ENCODE data around the gene TMUB1.
A peak's percentile ranks its signal among the peaks of the same experiment; 100 is the strongest.

TMUB1 gene

DNA sequence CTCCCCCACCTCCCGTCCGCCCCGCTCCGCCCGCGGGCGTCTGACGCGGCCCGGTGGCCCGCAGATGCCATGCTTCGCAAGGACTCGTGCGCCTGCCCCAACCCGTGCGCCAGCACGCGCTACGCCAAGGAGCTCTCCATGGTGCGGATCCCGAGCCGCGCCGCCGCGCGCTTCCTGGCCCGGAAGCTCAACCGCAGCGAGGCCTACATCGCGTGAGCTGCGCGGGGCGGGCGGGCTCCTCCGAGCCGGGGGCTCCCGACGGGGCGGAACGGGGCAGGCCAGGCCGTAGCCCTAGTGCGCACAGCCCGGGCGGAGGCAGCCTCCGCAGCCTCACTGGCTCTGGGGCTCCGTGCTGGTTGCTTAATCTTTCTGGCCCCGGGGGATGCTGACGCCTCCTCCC, 32.2 kb downstream of the TMUB1 start:
- TF ChIP-seq, protein P1, sequence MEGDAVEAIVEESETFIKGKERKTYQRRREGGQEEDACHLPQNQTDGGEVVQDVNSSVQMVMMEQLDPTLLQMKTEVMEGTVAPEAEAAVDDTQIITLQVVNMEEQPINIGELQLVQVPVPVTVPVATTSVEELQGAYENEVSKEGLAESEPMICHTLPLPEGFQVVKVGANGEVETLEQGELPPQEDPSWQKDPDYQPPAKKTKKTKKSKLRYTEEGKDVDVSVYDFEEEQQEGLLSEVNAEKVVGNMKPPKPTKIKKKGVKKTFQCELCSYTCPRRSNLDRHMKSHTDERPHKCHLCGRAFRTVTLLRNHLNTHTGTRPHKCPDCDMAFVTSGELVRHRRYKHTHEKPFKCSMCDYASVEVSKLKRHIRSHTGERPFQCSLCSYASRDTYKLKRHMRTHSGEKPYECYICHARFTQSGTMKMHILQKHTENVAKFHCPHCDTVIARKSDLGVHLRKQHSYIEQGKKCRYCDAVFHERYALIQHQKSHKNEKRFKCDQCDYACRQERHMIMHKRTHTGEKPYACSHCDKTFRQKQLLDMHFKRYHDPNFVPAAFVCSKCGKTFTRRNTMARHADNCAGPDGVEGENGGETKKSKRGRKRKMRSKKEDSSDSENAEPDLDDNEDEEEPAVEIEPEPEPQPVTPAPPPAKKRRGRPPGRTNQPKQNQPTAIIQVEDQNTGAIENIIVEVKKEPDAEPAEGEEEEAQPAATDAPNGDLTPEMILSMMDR (IDR thresholded peaks at IDR 0.05; ENCODE audit: insufficient read depth, low read depth, low read length, missing control alignments): no peak
- no peak overlapping the region for H3K4me3 ChIP-seq (ENCODE audit: low read length)
- peak; percentile 84 for DNase-seq (ENCODE audit: low read depth)

DNA sequence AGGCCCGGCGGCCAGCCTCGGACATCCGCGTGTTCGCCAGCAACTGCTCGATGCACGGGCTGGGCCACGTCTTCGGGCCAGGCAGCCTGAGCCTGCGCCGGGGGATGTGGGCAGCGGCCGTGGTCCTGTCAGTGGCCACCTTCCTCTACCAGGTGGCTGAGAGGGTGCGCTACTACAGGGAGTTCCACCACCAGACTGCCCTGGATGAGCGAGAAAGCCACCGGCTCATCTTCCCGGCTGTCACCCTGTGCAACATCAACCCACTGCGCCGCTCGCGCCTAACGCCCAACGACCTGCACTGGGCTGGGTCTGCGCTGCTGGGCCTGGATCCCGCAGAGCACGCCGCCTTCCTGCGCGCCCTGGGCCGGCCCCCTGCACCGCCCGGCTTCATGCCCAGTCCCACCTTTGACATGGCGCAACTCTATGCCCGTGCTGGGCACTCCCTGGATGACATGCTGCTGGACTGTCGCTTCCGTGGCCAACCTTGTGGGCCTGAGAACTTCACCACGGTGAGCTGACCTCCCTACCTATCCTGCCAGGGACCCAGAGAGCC, 34.3 kb downstream of the TMUB1 start:
- H3K4me3 ChIP-seq (ENCODE audit: low read length): no peak overlapping the region
- TF ChIP-seq, protein P1 (IDR thresholded peaks at IDR 0.05; ENCODE audit: insufficient read depth, low read depth, low read length, missing control alignments): no peak
- DNase-seq (ENCODE audit: low read depth): no peak

DNA sequence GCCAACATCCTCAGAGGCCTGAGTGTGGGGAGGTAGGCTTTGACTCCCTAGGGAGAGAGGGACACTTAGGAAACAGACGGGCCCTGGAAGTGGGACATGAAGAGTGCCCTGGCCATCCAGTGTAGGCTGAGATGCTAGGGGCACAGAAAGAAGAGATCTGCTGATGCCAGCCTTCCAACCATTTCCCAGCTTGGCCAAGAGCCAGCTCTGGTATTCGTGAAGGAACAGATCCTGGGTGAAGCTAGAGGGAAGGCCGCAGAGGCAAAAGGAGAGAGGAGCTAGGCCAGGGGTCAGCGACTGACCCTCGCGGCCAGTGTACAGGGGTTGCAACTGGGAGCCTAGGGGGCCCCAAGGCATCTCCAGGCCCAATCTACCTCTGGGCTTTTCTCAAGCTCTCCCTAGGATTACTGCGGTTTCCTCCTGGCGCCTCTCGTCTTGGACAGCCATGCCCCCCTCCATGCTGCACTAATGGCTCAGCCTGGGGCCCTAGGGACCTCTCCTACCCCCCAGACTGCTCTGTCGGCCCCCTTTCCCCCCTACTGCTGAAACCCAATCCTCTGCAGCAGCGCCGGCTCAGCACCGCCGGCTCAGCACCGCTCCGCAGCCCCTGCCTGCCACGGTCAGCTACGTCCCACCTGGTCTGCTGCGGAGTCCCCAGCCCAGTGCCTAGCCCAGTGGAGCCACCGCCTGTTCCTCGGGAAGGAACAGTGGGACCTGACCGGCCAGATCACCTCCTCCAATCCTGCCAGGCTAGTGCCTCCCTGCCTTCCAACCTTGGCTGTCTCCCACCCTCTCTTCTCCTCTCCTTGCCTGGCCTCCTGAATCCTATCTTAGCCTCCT, 35.1 kb downstream of the TMUB1 start, which contains the start of gene ASIC3:
TSS of gene ASIC3 (plus strand) at position 556 of the 840 bp plus-strand sequence. CDS start 355 bp downstream, outside the sequence.
- TF ChIP-seq, protein P1 (IDR thresholded peaks at IDR 0.05; ENCODE audit: insufficient read depth, low read depth, low read length, missing control alignments): no peak
- DNase-seq (ENCODE audit: low read depth): no peak
- no peak within 1 kb of the TSS for H3K4me3 ChIP-seq (ENCODE audit: low read length)

DNA sequence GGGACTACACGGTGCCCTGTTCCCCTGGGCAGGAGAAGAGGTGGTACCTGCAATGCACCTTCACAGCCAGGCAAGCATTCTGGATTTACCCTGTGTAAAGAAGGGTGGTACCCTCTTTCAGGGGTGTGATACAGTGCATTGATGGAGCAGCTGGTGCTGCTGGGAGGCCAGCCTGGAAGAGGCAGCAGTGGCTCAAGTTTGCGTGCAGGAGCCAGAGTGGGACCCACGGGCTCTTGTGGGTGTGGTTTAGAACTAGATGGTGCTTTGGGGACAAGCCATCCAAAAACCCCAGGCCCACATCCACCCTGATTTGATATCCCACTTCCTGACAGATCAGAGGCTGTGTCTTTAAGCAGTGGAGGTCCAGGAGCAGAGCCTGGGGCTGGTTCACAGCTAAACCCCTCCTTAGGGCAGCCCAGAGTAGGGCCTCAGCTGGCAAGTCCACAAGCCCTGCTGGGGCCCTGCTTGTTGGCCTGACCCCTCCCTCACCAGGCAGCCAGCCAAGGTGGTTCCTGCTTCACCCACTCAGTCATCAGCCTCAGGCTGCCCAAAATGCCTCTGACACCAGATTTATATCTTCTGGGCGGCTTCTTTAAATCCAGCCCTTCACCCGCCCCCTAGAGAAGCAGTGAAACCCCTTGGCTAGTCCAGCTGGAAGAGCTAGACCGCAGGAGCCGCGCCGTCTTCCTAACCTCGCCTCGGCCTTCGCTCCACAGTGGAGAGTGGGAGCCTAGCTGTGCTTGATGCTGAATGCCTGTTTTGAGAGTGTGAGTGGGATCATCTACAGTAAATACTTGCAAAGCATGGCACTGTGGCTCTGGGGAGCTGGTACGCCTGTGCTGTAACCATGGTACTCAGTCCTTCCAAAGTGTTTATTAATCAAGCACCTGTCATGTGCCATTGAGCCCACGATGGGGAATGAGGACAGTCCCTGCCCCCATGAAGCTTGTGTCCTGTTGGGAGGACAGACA, 36.4 kb downstream of the TMUB1 start:
- no peak overlapping the region for H3K4me3 ChIP-seq (ENCODE audit: low read length)
- DNase-seq (ENCODE audit: low read depth): peak; percentile 56
- TF ChIP-seq, protein P1 (IDR thresholded peaks at IDR 0.05; ENCODE audit: insufficient read depth, low read depth, low read length, missing control alignments): no peak

DNA sequence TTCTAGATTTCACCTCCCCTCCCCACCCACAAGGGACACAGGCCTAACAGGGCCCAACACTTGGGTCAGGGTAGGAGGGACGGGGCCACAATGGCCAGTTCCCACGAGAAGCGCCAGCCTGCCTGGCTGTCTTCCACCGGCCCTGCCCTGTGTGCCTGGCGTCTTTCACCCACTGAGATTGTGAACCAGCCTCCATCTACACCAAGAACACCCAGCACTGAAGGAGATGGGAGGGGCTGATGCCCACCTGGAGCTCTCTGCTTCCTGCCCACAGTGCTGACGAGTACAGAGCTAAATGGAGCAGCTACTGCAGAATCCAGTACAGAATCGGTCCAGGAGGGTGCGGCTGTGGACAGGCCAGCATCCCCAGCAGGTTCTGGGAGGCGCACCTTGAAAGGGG, 37.3 kb downstream of the TMUB1 start:
- DNase-seq (ENCODE audit: low read depth): no peak
- no peak overlapping the region for H3K4me3 ChIP-seq (ENCODE audit: low read length)
- TF ChIP-seq, protein P1 (IDR thresholded peaks at IDR 0.05; ENCODE audit: insufficient read depth, low read depth, low read length, missing control alignments): no peak

DNA sequence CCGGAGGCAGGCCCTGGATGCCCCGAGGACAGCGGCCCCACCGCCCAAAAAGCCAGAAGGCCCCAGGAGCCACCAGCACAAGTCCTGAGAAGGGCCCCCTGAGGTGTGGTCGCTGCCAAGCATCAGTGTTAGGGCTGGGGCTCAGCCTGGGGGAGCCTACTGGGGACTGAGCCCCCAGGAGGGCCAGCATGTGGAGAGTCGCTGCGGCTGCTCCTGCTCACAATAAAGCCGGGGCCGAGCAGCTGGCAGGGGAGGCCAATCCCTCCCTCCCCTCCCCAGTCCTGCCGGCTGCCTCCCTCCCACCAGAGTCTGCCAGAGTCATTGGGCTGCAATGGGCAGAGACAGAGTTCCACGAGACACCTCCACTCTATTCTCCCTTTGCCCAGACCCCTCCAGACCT, 38.0 kb downstream of the TMUB1 start:
- DNase-seq (ENCODE audit: low read depth): no peak
- TF ChIP-seq, protein P1 (IDR thresholded peaks at IDR 0.05; ENCODE audit: insufficient read depth, low read depth, low read length, missing control alignments): no peak
- no peak overlapping the region for H3K4me3 ChIP-seq (ENCODE audit: low read length)

Data from epithelial cell of esophagus (primary cell).